ENCODE results near the gene ABCA8. TPM values are rescaled to one million over a fixed set of nuclear protein-coding genes. Genes with fewer than 3 reads are reported as not detected.
"Not testable (repeated sequence)": the region's sequence is repeated elsewhere in the genome, so short reads cannot be mapped to it uniquely, and the experiment has no call there.

ABCA8 gene
- total RNA-seq, 4 donors from 2014 or later = 30.0 to 68.5 (median 42.8) TPM

DNA sequence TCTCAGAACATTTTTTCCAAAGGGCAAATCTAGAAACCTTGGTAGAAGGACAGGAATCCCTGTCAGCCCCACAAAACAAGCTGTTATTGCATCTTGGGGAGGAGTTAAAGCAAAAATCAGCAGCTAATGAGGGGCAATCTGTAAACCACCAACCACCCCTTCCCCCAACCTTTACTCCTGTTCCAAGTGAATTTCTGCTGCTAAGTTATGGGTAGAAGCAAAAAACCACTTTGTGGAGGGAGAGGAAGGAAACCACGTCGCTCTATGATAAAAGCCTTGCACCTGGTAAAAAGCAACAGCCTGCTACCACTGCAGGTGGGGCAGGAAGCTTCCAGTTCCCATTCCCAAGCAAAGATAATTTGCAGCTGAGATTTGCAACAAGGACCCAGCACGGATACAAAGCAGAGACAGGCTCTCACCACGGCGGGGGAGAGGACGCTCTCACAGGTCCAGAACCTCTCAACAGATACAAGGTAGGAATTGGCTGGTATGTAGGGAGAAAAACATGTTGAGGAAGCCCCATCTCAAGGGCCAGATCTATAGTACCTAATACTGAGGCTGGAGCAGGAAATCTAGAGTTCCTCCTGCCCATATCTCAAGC is 10.7 kb downstream of the ABCA8 start:
- H3K36me3 ChIP-seq = no peaks in the 10 kb centered on the region
- H3K27ac ChIP-seq = no peak overlapping the region
- no peak overlapping the region for H3K4me3 ChIP-seq
- intact Hi-C loops (cut with DNase I; ENCODE audit: low total_unique reads) = no loop called here
- no peaks in the 10 kb centered on the region for H3K9me3 ChIP-seq
- TF ChIP-seq POLR2A (IDR thresholded peaks at IDR 0.05) = no peak
- TF ChIP-seq, protein P1, sequence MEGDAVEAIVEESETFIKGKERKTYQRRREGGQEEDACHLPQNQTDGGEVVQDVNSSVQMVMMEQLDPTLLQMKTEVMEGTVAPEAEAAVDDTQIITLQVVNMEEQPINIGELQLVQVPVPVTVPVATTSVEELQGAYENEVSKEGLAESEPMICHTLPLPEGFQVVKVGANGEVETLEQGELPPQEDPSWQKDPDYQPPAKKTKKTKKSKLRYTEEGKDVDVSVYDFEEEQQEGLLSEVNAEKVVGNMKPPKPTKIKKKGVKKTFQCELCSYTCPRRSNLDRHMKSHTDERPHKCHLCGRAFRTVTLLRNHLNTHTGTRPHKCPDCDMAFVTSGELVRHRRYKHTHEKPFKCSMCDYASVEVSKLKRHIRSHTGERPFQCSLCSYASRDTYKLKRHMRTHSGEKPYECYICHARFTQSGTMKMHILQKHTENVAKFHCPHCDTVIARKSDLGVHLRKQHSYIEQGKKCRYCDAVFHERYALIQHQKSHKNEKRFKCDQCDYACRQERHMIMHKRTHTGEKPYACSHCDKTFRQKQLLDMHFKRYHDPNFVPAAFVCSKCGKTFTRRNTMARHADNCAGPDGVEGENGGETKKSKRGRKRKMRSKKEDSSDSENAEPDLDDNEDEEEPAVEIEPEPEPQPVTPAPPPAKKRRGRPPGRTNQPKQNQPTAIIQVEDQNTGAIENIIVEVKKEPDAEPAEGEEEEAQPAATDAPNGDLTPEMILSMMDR (IDR thresholded peaks at IDR 0.05) = no peak
- no peaks in the 10 kb centered on the region for H3K4me1 ChIP-seq
- no peaks in the 10 kb centered on the region for H3K27me3 ChIP-seq
- no peak for DNase-seq

DNA sequence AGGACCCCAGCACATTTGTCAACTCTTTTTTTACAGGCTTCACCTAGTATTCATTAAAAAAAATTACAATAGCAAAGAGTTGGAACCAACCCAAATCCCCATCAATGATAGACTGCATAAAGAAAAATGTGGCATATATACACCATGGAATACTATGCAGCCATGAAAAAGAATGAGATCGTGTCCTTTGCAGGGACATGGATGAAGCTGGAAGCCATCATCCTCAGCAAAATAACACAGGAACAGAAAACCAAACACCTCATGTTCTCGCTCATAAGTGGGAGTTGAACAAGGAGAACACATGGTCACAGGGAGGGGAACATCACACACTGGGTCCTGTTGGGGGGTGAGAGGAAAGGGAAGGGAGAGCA is 11.4 kb downstream of the ABCA8 start:
- intact Hi-C loops (cut with DNase I; ENCODE audit: low total_unique reads) = not testable (repeated sequence)

DNA sequence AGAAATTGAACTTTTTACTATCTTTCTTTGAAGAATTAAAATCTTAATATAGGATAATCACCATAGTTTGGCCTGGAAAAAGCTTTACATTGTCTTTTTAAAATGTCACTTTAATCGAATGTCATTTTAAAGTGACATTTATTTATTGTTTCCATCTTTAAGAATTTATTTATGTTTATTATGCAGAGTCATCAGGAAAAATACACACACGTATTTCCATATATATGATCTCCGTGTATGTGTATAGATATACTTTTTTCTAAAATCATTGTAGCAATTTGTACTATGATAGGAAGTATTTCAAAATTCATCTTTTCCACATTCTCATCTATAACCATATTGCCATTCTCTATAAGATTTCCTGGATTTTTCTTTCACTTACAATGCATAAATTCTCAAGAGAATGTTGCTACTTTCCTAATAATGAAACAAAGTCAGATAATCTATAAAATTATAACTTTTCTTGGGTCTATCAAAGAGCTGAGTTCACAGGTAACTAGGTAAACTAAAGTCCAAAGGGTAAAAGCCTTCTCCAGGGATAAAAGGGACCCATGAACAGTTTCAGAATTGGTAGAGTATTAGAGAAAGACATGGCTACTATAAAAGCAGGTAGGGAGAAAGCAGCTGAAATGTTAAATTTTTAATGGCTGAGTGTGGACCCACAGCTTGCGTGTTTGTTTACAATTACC is 11.9 kb downstream of the ABCA8 start:
- H3K27me3 ChIP-seq = no peaks in the 10 kb centered on the region

More for the DNA sequence above, 11.4 kb downstream of the ABCA8 start:
- not testable (repeated sequence) for H3K36me3 ChIP-seq, DNase-seq, H3K27ac ChIP-seq, H3K4me1 ChIP-seq, H3K4me3 ChIP-seq, H3K27me3 ChIP-seq, H3K9me3 ChIP-seq

DNA sequence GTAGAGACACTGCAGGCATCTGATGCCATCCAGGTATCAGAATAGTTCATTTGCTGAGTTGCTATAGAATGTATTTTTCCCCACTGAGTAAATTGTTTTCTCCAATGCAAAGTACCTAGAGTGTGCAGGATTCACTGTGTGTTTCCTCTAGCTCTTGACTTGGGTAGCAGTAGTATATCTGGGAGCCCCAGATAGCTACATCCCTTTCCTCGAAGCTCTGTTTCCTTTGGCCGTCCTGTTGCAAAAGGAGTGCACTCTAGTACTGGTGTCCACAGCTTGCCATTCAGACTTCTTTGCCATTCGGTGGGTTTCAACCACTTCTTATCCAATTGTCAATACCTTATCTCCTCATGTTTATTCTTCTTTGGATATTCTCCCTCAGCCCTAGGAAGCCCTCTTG is 12.8 kb downstream of the ABCA8 start:
- H3K4me3 ChIP-seq = no peak overlapping the region
- H3K4me1 ChIP-seq = no peaks in the 10 kb centered on the region
- no peak for DNase-seq
- no peaks in the 10 kb centered on the region for H3K9me3 ChIP-seq
- TF ChIP-seq, protein P1 (IDR thresholded peaks at IDR 0.05) = no peak
- TF ChIP-seq POLR2A (IDR thresholded peaks at IDR 0.05) = no peak
- intact Hi-C loops (cut with DNase I; ENCODE audit: low total_unique reads) = no loop called here
- no peaks in the 10 kb centered on the region for H3K27me3 ChIP-seq
- H3K27ac ChIP-seq = no peak overlapping the region
- H3K36me3 ChIP-seq = no peaks in the 10 kb centered on the region

More for the DNA sequence above, 11.9 kb downstream of the ABCA8 start:
- no peak overlapping the region for H3K27ac ChIP-seq
- H3K9me3 ChIP-seq = no peaks in the 10 kb centered on the region
- DNase-seq = no peak
- intact Hi-C loops (cut with DNase I; ENCODE audit: low total_unique reads) = no loop called here
- H3K36me3 ChIP-seq = no peaks in the 10 kb centered on the region
- H3K4me1 ChIP-seq = no peaks in the 10 kb centered on the region
- H3K4me3 ChIP-seq = no peak overlapping the region
- TF ChIP-seq, protein P1 (IDR thresholded peaks at IDR 0.05) = no peak
- no peak for TF ChIP-seq POLR2A (IDR thresholded peaks at IDR 0.05)

DNA sequence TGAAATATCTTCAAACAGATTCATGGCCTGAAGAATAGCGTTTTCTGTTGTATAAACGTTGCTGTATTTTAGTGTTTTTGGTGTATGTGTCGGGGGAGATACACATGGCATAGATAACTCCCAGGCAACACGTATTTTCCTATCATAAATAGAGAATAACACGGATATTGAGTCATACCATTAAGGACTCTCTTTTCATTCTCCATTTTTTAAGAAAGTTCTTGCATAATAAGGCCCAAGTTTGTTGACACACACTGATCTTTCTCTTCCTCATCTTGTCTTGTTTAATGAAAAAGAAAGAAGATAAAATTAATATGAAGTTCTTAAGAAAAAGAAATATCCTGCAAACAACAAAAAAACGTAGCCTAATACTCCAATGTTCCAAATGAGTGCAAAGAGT is 13.4 kb downstream of the ABCA8 start:
- no peak for DNase-seq
- Histone ChIP-seq H3K4me1 (no peaks in the 10 kb centered on the region), H3K27ac (no peak overlapping the region), H3K9me3 (no peaks in the 10 kb centered on the region), H3K4me3 (no peak overlapping the region), H3K36me3 (no peaks in the 10 kb centered on the region), H3K27me3 (no peaks in the 10 kb centered on the region)
- intact Hi-C loops (cut with DNase I; ENCODE audit: low total_unique reads) = no loop called here
- no peak for TF ChIP-seq POLR2A (IDR thresholded peaks at IDR 0.05)
- TF ChIP-seq, protein P1 (IDR thresholded peaks at IDR 0.05) = no peak
